Psoas muscle (tissue), 8 donors: ENCODE results near the gene GCK. TPM values are rescaled to one million over a fixed set of nuclear protein-coding genes. Genes with fewer than 3 reads are reported as not detected.

Experiments used
- ATAC-seq, 4 donors: fragments of 200-7000 bp; cut with Tn5 transposase; one replicate each; pipeline ENCODE4 v1.9.1; 2020; ENCODE audit warnings: moderate library complexity in 3 of 4, mild to moderate bottlenecking in 2 of 4
- DNase-seq, 2 donors: peaks; one replicate each; pipeline ENCODE4 v3.0.0-alpha.2; 2020
- H3K27ac ChIP-seq: fragments of 200-600 bp; one replicate; pipeline ENCODE4 v1.8.0; 2022
- H3K27me3 ChIP-seq, 3 donors: fragments of 200-600 bp in 1 of 3; one replicate each; pipeline versions ENCODE4 v1.6.1 to v1.8.0; 2013 to 2022; ENCODE audit warnings: low read length in 2 of 3, mild to moderate bottlenecking in 2 of 3, moderate library complexity in 1 of 3; ENCODE audit not compliant: insufficient read depth in 3 of 3
- H3K36me3 ChIP-seq, 2 donors: fragments of 200-600 bp in 1 of 2; one replicate each; pipeline versions ENCODE4 v1.6.1 to v1.8.0; 2013 to 2022; ENCODE audit warnings: low read depth in 1 of 2, mild to moderate bottlenecking in 1 of 2, moderate library complexity in 1 of 2; ENCODE audit not compliant: insufficient read depth in 1 of 2
- H3K4me1 ChIP-seq: fragments of 200-600 bp; one replicate; pipeline ENCODE4 v1.8.0; 2022
- H3K4me3 ChIP-seq: fragments of 200-600 bp; one replicate; pipeline ENCODE4 v1.8.0; 2022; ENCODE audit warnings: mild to moderate bottlenecking
- H3K9me3 ChIP-seq: fragments of 200-600 bp; one replicate; pipeline ENCODE4 v1.8.0; 2022
- WGBS, 3 donors: extraction: QIAGEN DNeasy Blood & Tissue Kit; methylation state at CpG; one replicate each; pipeline versions ENCODE4 v1.1.6 to v1.1.7; 2013; 5-methylcytosine and 5-hydroxymethylcytosine counted together
- intact Hi-C, 2 donors: fragments of 100-400 bp; cut with DNase I; formaldehyde crosslinking; loops; one replicate each; pipeline versions ENCODE4 v1.11.0 to v1.14.2; 2022
- long read RNA-seq, 2 donors: library from polyadenylated mRNA; unstranded; transcript quantifications; one replicate each; pipeline ENCODE4 v2.0.0, GENCODE V29; 2021
- polyA plus RNA-seq, 3 donors: library from polyadenylated mRNA; stranded (reverse); fragments of 200-250 nt; gene quantifications; one replicate each; pipeline ENCODE4 v1.2.3, GENCODE V29; 2013
- total RNA-seq, 4 donors: library from RNA; stranded (reverse); fragmentation: NEBNext Ultra II Directional in 2 of 4; extraction: Animal tissue kit (Norgen Biotek cat#: 25700) in 2 of 4; gene quantifications; one replicate each; pipeline versions ENCODE4 v1.2.1 to v1.2.4, GENCODE V29; 2021 to 2023
- TF ChIP-seq, protein P1 (sequence below): fragments of 200-600 bp; IDR thresholded peaks from one replicate; pipeline ENCODE4 v1.8.0; 2022; ENCODE audit warnings: antibody characterized with exemption
- donor health status: healthy with polysubstance abuse.
- donor health status: DM: no; HTN: no; CAD: no; lungs with moderate emphysema.
- donor health status: Bipolar disorder and iron deficiency.
- donor health status: healthy.
- donor health status: DM: yes; HTN: yes; CAD: no.
- donor health status: DM: no; HTN: no; CAD: no.
- donor health status: DM: no; HTN: no; CAD: no.
- donor health status: DM: yes; HTN: yes; CAD: no.

The GCK gene
- total RNA-seq (not detected), polyA plus RNA-seq (under 1 TPM; 0.07 to 0.11 (median 0.08) TPM)
- long read RNA-seq, donor 1 = 0 reads
- long read RNA-seq, donor 2 = 0 reads

GRCh38 chr7:44189286-44189992 lies at the start of gene GCK:
Gene GCK (minus strand): TSS chr7:44189439. CDS start chr7:44188953, 486 bp downstream.
- WGBS, 3 donors = 75 to 88% (median 79%) methylated on average over 11 of the region's 11 CpGs

GRCh38 chr7:44238116-44238695 lies 49.0 kb upstream of the GCK start:
- Histone ChIP-seq H3K4me3 (no peak overlapping the region), H3K27me3 (no peaks in the 10 kb centered on the region), H3K4me1 (peaks cover 7% of the 10 kb centered on the region), H3K9me3 (no peaks in the 10 kb centered on the region), H3K36me3 (peaks cover 0 to 38% of the 10 kb centered on the region in 2 donors), H3K27ac (no peak overlapping the region)
- intact Hi-C loops = no loop called here
- ATAC-seq = no peak
- TF ChIP-seq, protein P1, sequence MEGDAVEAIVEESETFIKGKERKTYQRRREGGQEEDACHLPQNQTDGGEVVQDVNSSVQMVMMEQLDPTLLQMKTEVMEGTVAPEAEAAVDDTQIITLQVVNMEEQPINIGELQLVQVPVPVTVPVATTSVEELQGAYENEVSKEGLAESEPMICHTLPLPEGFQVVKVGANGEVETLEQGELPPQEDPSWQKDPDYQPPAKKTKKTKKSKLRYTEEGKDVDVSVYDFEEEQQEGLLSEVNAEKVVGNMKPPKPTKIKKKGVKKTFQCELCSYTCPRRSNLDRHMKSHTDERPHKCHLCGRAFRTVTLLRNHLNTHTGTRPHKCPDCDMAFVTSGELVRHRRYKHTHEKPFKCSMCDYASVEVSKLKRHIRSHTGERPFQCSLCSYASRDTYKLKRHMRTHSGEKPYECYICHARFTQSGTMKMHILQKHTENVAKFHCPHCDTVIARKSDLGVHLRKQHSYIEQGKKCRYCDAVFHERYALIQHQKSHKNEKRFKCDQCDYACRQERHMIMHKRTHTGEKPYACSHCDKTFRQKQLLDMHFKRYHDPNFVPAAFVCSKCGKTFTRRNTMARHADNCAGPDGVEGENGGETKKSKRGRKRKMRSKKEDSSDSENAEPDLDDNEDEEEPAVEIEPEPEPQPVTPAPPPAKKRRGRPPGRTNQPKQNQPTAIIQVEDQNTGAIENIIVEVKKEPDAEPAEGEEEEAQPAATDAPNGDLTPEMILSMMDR = no peak
- WGBS, 3 donors = 81 to 87% (median 83%) methylated on average over 17 of the region's 17 CpGs
- no peak for DNase-seq

More at GRCh38 chr7:44189286-44189992, at the start of gene GCK:
- Histone ChIP-seq H3K27ac (no peak within 1 kb of the TSS), H3K4me3 (no peak within 1 kb of the TSS), H3K4me1 (no peaks in the 10 kb centered on the region), H3K27me3 (peaks cover 0 to 2% (median 0%) of the 10 kb centered on the region in 3 donors), H3K9me3 (no peaks in the 10 kb centered on the region), H3K36me3 (no peaks in the 10 kb centered on the region)
- intact Hi-C loops = no loop called here
- TF ChIP-seq, protein P1 = no peak
- ATAC-seq = no peak
- no peak for DNase-seq

DNA sequence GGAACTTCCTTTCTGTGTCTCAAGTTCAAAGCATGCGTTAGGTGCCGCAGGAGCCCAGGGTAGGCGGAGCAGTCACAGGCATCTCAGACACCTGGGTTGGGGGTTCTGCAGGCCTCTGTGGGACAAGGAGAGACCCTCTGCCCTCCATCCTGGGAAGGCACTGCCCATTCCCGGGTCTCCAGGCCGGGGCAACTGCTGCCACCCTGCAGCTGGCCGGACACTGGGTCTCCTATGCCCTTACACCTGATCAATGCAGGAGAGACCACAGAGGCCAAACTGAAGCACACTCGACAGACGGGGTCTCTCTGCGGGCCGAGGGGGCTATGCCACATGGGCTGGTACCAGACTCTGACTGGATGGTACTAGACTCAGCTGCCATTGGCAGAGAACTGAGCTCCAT lies 48.5 kb upstream of the GCK start:
- no peak overlapping the region for H3K27ac ChIP-seq
- peaks cover 7% of the 10 kb centered on the region for H3K4me1 ChIP-seq
- ATAC-seq (no peak), DNase-seq (no peak)
- no peaks in the 10 kb centered on the region for H3K9me3 ChIP-seq
- H3K36me3 ChIP-seq = peaks cover 0 to 38% of the 10 kb centered on the region in 2 donors
- intact Hi-C loops = no loop called here
- whole genome bisulfite sequencing, 3 donors = 86 to 96% (median 94%) methylated on average over 10 of the region's 10 CpGs
- no peak overlapping the region for H3K4me3 ChIP-seq
- no peaks in the 10 kb centered on the region for H3K27me3 ChIP-seq
- TF ChIP-seq, protein P1 = no peak

- ATAC-seq (no peak), DNase-seq (no peak)
- no peak overlapping the region for H3K27ac ChIP-seq
- TF ChIP-seq, protein P1 = no peak
- H3K9me3 ChIP-seq = no peaks in the 10 kb centered on the region
- H3K4me3 ChIP-seq = no peak overlapping the region
- intact Hi-C loops = no loop called here
- H3K27me3 ChIP-seq = no peaks in the 10 kb centered on the region
- H3K4me1 ChIP-seq = peaks cover 3% of the 10 kb centered on the region
- 78 to 86% (median 84%) methylated on average over 4 of the region's 4 CpGs for WGBS, 3 donors
- peaks cover 0 to 28% of the 10 kb centered on the region in 2 donors for H3K36me3 ChIP-seq
Measured at GRCh38 chr7:44236333-44236728, 47.1 kb upstream of the GCK start.
